ENCODE results near the gene CRYGN. TPM values are rescaled to one million over a fixed set of nuclear protein-coding genes. Genes with fewer than 3 reads are reported as not detected.

Gene CRYGN
- total and polyA plus RNA-seq, 9 of the 15 experiments (the other 6 are each of a cell fraction or from before 2014, with no cell fraction given) = not detected

- TF ChIP-seq CHAMP1 (IDR thresholded peaks at IDR 0.05) (no peak), HMGN3 (IDR thresholded peaks at IDR 0.05; ENCODE audit: borderline replicate concordance, extremely low read depth, insufficient read length, low read depth, low read length) (no peak), ZNF717 (CRISPR knock-in tag; IDR thresholded peaks at IDR 0.05) (no peak), ZNF707 (CRISPR knock-in tag; conservative IDR thresholded peaks at IDR 0.05) (no peak)
- TF ChIP-seq, protein P1, sequence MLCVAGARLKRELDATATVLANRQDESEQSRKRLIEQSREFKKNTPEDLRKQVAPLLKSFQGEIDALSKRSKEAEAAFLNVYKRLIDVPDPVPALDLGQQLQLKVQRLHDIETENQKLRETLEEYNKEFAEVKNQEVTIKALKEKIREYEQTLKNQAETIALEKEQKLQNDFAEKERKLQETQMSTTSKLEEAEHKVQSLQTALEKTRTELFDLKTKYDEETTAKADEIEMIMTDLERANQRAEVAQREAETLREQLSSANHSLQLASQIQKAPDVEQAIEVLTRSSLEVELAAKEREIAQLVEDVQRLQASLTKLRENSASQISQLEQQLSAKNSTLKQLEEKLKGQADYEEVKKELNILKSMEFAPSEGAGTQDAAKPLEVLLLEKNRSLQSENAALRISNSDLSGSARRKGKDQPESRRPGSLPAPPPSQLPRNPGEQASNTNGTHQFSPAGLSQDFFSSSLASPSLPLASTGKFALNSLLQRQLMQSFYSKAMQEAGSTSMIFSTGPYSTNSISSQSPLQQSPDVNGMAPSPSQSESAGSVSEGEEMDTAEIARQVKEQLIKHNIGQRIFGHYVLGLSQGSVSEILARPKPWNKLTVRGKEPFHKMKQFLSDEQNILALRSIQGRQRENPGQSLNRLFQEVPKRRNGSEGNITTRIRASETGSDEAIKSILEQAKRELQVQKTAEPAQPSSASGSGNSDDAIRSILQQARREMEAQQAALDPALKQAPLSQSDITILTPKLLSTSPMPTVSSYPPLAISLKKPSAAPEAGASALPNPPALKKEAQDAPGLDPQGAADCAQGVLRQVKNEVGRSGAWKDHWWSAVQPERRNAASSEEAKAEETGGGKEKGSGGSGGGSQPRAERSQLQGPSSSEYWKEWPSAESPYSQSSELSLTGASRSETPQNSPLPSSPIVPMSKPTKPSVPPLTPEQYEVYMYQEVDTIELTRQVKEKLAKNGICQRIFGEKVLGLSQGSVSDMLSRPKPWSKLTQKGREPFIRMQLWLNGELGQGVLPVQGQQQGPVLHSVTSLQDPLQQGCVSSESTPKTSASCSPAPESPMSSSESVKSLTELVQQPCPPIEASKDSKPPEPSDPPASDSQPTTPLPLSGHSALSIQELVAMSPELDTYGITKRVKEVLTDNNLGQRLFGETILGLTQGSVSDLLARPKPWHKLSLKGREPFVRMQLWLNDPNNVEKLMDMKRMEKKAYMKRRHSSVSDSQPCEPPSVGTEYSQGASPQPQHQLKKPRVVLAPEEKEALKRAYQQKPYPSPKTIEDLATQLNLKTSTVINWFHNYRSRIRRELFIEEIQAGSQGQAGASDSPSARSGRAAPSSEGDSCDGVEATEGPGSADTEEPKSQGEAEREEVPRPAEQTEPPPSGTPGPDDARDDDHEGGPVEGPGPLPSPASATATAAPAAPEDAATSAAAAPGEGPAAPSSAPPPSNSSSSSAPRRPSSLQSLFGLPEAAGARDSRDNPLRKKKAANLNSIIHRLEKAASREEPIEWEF (CRISPR knock-in tag; IDR thresholded peaks at IDR 0.05) = no peak
- TF ChIP-seq, protein P2, sequence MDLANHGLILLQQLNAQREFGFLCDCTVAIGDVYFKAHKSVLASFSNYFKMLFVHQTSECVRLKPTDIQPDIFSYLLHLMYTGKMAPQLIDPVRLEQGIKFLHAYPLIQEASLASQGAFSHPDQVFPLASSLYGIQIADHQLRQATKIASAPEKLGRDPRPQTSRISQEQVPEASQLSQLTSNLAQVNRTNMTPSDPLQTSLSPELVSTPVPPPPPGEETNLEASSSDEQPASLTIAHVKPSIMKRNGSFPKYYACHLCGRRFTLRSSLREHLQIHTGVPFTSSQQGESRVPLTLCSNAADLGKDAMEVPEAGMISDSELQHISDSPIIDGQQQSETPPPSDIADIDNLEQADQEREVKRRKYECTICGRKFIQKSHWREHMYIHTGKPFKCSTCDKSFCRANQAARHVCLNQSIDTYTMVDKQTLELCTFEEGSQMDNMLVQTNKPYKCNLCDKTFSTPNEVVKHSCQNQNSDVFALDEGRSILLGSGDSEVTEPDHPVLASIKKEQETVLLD (IDR thresholded peaks at IDR 0.05) = no peak
- TF ChIP-seq, protein P3, sequence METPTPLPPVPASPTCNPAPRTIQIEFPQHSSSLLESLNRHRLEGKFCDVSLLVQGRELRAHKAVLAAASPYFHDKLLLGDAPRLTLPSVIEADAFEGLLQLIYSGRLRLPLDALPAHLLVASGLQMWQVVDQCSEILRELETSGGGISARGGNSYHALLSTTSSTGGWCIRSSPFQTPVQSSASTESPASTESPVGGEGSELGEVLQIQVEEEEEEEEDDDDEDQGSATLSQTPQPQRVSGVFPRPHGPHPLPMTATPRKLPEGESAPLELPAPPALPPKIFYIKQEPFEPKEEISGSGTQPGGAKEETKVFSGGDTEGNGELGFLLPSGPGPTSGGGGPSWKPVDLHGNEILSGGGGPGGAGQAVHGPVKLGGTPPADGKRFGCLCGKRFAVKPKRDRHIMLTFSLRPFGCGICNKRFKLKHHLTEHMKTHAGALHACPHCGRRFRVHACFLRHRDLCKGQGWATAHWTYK (CRISPR knock-in tag; IDR thresholded peaks at IDR 0.05) = no peak
Observed at GRCh38 chr7:151388007-151388297, 52.0 kb downstream of the CRYGN start (continued).
